ENCODE measurements around the gene PRKAR2A. TPM values are rescaled to one million over a fixed set of nuclear protein-coding genes. Genes with fewer than 3 reads are reported as not detected.

PRKAR2A gene
- total RNA-seq, 4 donors from 2014 or later: 25.8 to 40.3 (median 33.2) TPM

DNA sequence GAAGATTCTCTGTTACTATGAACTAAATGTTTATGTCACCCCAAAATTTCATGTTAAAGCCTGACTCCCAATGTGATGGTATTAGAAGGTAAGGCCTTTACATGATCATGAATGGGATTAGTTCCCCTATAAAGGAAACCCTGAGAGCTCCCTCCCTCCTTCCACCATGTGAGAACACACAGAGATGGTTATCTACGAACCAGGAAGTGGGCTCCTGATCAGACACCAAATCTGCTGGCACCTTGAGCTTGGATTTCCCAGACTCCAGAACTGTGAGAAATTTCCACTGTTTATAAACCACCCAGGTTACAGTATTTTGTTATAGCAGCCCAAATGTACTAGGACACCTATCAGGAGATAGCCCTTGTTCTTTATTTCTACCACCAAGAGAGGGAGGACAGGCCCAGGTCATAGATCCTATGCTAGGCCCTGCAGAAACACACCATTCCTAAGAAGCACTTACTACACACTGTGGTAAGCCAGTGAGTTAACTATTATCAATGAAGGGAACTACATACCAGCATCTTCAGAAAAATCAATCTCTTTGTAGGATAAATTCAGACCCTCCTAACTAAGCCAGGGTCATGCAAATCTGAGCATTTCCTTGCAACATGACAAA lies 59.0 kb downstream of the PRKAR2A start:
- TF ChIP-seq, protein P1, sequence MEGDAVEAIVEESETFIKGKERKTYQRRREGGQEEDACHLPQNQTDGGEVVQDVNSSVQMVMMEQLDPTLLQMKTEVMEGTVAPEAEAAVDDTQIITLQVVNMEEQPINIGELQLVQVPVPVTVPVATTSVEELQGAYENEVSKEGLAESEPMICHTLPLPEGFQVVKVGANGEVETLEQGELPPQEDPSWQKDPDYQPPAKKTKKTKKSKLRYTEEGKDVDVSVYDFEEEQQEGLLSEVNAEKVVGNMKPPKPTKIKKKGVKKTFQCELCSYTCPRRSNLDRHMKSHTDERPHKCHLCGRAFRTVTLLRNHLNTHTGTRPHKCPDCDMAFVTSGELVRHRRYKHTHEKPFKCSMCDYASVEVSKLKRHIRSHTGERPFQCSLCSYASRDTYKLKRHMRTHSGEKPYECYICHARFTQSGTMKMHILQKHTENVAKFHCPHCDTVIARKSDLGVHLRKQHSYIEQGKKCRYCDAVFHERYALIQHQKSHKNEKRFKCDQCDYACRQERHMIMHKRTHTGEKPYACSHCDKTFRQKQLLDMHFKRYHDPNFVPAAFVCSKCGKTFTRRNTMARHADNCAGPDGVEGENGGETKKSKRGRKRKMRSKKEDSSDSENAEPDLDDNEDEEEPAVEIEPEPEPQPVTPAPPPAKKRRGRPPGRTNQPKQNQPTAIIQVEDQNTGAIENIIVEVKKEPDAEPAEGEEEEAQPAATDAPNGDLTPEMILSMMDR (IDR thresholded peaks at IDR 0.05; ENCODE audit: low read depth): no peak

DNA sequence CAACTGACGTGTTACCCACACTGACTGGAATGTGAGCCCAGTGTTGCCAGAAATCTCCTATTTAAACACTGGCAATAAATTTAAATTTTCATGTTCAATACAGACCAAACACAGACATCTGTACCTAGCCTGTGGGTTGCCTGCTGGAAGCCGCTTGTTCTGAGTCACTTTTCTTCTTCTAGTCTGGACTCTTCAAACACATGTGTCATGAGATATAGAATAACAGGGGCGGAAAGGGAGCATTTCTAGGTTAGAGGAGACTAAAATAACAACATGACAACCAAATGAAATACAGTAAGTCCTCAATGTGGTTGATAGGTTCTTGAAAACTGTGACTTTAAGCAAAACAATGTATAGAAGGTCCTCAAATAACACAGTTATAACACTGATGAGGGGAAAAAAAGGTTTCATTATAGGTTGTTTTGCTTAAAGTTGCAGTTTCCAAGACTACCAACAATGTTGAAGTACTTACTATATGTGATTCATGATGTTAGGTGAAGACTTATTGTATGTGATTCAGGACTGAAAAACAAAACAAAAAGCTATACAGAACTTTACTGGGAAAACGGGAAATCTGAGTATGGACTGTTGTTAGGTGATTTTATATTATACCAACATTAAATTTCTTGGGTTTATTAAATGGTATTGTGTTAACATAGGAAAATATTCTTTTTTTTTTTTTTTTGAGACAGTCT lies 63.1 kb downstream of the PRKAR2A start:
- TF ChIP-seq, protein P1 (IDR thresholded peaks at IDR 0.05; ENCODE audit: low read depth): no peak

DNA sequence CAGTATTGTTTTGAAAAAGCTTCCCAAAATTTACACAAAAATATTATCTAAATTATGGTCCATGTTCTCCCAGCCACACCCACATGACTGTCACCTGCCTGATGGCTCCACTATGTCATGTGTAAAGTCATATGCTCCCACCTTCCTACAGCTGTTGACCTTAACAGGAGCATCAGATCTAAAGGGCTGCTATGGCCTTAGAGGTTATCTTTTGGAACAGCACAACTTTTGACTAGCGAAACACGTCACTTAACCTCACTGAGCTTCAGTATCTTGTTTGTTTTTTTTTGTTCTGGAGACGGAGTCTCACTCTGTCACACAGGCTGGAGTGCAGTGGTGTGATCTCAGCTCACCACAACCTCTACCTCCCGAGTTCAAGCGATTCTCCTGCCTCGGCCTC lies 64.4 kb downstream of the PRKAR2A start:
- TF ChIP-seq, protein P1 (IDR thresholded peaks at IDR 0.05; ENCODE audit: low read depth): no peak

DNA sequence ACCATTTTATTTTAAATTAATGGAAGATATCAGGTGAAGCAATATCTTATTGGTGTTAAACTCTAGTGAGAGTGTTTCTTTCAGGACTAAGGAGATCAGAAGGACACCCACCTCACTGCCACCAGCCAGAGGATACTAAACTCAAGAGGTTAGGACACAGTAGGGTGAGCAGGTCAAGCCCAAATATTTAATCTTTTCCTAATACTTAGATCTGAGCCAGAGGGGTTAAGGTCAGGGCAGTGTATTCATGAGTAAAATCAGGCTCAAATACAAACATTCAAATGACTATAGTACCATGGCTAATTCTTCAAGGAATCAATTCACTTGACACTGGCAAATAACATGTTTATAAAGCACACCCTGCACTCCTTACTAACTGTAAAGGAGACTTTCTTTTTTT lies 65.6 kb downstream of the PRKAR2A start:
- TF ChIP-seq, protein P1 (IDR thresholded peaks at IDR 0.05; ENCODE audit: low read depth): no peak

DNA sequence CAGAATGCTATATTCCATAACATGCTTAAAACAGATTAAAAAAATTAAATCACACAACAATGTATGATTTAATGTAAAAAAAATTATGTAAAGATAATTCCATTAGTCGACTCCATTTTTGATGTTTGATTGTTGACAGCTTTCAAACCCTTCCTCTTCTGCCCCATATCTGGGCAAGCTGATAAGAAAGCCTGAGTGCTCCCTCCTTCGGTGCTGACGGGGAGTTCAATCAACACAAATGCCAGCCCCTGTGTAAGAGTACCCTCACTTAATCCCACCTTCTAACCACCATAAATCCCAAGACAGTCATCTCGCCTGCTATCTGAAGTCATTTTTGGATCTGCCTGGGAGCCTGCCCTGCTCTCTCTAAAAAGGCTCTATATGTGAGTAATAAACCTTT lies 70.8 kb downstream of the PRKAR2A start:
- TF ChIP-seq, protein P1 (IDR thresholded peaks at IDR 0.05; ENCODE audit: low read depth): no peak

DNA sequence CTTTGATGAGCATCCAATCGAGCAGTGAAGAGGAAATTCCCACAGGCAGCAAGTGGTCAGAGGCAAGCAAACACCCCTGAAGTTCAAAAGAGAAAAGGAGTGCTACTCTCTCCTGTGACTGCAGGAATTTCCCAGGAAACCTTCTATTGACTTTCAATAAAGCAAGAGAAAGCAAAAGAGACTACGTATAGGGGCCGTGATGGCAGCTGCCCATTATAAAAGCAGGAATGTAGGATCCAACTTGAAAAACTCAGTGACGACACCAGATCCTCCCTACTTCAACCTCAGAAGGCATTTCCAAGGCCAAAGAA lies 77.5 kb downstream of the PRKAR2A start:
- TF ChIP-seq, protein P1 (IDR thresholded peaks at IDR 0.05; ENCODE audit: low read depth): no peak

DNA sequence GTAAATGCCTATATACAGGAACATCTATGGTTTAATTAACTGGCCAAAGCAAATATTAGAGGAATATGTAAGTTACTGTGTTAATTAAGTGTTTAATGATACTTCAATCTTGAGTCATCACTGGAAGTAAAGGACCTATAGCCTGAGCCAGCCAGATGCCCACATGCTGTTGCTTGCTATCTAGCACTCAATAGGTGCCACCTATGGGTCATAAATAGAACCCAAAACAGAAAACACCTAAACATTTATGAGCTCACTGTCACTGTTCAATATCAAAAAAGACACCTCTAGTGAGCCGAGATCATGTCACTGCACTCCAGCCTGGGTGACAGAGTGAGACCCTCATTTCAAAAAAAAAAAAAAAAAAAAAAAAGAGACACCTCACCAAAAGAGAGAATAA lies 82.3 kb downstream of the PRKAR2A start:
- TF ChIP-seq, protein P1 (IDR thresholded peaks at IDR 0.05; ENCODE audit: low read depth): no peak

Data from subcutaneous adipose tissue (tissue), 4 donors.